Kidney (tissue), 14 donors: ENCODE results near the gene NT5DC2. TPM values are rescaled to one million over a fixed set of nuclear protein-coding genes. Genes with fewer than 3 reads are reported as not detected.

Experiments used
- DNase-seq, 5 donors: peaks; one replicate each; pipeline ENCODE4 v3.0.0-alpha.2; 2013 to 2020
- FAIRE-seq: peaks from 2 replicates; lab custom pipeline; 2012; peaks lifted over from hg19 to GRCh38; lab: Jason Lieb, UNC
- H3K27ac ChIP-seq, 2 donors: one replicate each; pipeline ENCODE4 v1.7.0; 2013; ENCODE audit warnings: low read depth in 2 of 2, low read length in 2 of 2, inconsistent platforms in 1 of 2
- H3K27me3 ChIP-seq: one replicate; pipeline ENCODE4 v1.7.1; 2013; ENCODE audit warnings: low read length, inconsistent platforms; ENCODE audit not compliant: control insufficient read depth, insufficient read depth
- H3K36me3 ChIP-seq, 3 donors: one replicate each; pipeline versions ENCODE4 v1.7.0 to v1.7.1; 2013; ENCODE audit warnings: low read length in 3 of 3, control low read depth in 1 of 3, inconsistent platforms in 1 of 3; ENCODE audit not compliant: insufficient read depth in 3 of 3, control insufficient read depth in 2 of 3
- H3K4me1 ChIP-seq, 3 donors: one replicate each; pipeline versions ENCODE4 v1.7.0 to v1.7.1; 2013; ENCODE audit warnings: low read length in 3 of 3, inconsistent platforms in 1 of 3, low read depth in 1 of 3; ENCODE audit not compliant: control insufficient read depth in 2 of 3, insufficient read depth in 2 of 3
- H3K4me3 ChIP-seq, 3 donors: one replicate each; pipeline versions ENCODE4 v1.7.0 to v1.8.1; 2013; ENCODE audit warnings: low read length in 3 of 3, control low read depth in 1 of 3, inconsistent platforms in 1 of 3
- H3K9ac ChIP-seq, 3 donors: one replicate each; pipeline versions ENCODE4 v1.7.0 to v1.7.1; 2013; ENCODE audit warnings: low read length in 3 of 3, control low read depth in 1 of 3, inconsistent platforms in 1 of 3
- H3K9me3 ChIP-seq, 3 donors: one replicate each; pipeline versions ENCODE4 v1.7.0 to v1.7.1; 2013; ENCODE audit warnings: low read length in 3 of 3, control low read depth in 1 of 3, inconsistent platforms in 1 of 3; ENCODE audit not compliant: control insufficient read depth in 2 of 3, insufficient read depth in 1 of 3
- CTCF ChIP-seq: IDR thresholded peaks from 3 replicates; pipeline ENCODE4 v1.5.1; 2012; ENCODE audit warnings: mild to moderate bottlenecking, moderate library complexity, borderline replicate concordance; ENCODE audit not compliant: insufficient read depth; ENCODE audit errors: extremely low read depth
- intact Hi-C: fragments of 100-400 bp; cut with DNase I; formaldehyde crosslinking; loops from one replicate; pipeline ENCODE4 v1.11.1; 2022
- polyA plus RNA-seq: library from polyadenylated mRNA; stranded (reverse); fragments of 350-450 nt; fragmentation: Illumina TruSeq; extraction: RNeasy Lipid Tissue Mini Kit (QIAGEN cat#74804); gene quantifications from one replicate; pipeline ENCODE4 v1.2.3, GENCODE V29; 2014; ENCODE audit warnings: low read depth, low replicate concordance; ENCODE audit not compliant: insufficient read depth
- total RNA-seq: library from RNA; stranded (reverse); fragmentation: NEBNext Ultra II Directional; extraction: Animal tissue kit (Norgen Biotek cat#: 25700); gene quantifications from one replicate; pipeline ENCODE4 v1.2.1, GENCODE V29; 2021
- donor health status: control.
- donor health status: control.
- donor health status: control.
- donor health status: control.
- donor health status: control.
- donor health status: DM: yes; HTN: yes; CAD: no.
- donor health status: Normal renal cell carcinoma (clear cell type).

The NT5DC2 gene
- total and polyA plus RNA-seq, 2 donors from 2014 or later = 47.3 to 75.7 TPM

DNA sequence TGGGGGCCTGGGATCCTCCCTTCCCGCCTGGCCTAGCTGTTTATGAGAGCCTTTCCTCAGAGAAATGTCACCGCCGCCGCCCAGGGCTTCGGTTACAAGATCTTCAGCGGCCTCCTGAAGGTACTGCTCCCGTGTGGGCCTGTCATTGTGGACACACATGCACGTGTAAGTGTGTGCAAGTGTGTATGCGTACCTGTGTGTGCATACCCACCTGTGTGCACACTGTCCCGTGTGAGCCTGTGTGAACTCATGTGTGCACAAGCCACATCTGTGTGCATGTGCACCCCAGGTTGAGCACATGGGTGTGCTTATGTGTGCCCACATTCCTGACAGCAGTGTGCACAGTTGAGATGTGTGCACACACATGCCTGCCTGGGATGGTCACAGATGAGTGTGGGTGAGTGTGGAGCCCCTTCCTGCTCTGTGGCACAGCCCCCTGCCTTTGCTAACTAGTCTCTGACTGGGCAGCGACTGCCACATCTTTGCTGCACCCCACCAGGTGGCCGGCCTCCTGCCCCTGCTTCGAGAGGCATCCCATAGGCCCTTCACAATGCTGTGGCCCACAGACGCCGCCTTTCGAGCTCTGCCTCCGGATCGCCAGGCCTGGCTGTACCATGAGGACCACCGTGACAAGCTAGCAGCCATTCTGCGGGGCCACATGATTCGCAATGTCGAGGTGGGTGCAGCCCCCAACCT, 14.1 kb downstream of the NT5DC2 start:
- Histone ChIP-seq H3K36me3 (no peaks in the 10 kb centered on the region), H3K9me3 (no peaks in the 10 kb centered on the region), H3K27me3 (no peaks in the 10 kb centered on the region), H3K27ac (no peak overlapping the region), H3K4me3 (no peak overlapping the region), H3K9ac (no peak overlapping the region), H3K4me1 (peaks cover 0 to 8% (median 0%) of the 10 kb centered on the region in 3 donors)
- FAIRE-seq (no peak), DNase-seq (peak in 1 of 5 donors; percentile 27)
- TF ChIP-seq CTCF = no peak
- intact Hi-C loops = no loop called here

- no peak for TF ChIP-seq CTCF
- H3K4me1 ChIP-seq = peaks cover 0 to 3% (median 0%) of the 10 kb centered on the region in 3 donors
- no peak overlapping the region for H3K9ac ChIP-seq
- no peak for FAIRE-seq
- H3K27ac ChIP-seq = no peak overlapping the region
- no peaks in the 10 kb centered on the region for H3K36me3 ChIP-seq
- peak in 4 of 5 donors; percentile 24 to 84 (median 38) for DNase-seq
- H3K27me3 ChIP-seq = no peaks in the 10 kb centered on the region
- intact Hi-C loops = no loop called here
- H3K9me3 ChIP-seq = no peaks in the 10 kb centered on the region
- H3K4me3 ChIP-seq = no peak overlapping the region
These were observed 14.8 kb downstream of the NT5DC2 start for GRCh38 chr3:52518723-52519444.

DNA sequence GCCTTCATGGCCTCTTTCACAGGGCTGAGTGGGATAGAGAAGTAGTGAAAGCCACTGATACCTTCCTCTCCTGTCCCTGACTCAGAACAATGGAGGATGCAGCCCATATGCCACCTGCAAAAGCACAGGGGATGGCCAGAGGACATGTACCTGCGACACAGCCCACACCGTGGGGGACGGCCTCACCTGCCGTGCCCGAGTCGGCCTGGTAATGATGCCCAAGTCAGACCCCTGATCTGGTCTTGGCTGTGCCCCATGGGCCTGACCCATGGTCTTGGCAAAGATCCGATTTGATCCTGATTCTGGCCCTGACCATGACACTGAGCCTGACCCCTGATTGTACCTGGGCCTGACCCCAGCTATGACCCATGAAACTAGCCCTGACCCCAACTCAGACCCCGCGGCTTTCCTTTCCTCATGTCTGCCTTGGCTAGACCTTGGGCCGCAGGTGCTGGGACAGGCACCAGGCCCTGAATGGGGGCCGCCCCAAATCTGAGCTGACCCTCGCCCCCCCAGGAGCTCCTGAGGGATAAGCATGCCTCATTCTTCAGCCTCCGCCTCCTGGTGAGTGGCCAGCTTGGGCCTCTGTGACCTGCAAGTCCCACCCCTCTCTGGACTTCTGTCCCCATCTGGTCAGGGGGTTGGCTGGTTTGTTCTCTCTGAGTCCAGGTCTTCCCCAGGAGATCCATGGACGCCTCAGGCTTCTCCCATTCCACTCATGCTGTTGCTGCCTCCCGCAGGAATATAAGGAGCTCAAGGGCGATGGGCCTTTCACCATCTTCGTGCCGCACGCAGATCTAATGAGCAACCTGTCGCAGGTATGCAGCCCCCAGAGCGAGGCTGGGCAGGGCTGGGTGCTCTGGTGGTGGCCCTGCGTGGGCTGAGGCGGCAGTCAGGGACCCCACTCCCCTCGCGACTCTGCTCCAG, 15.6 kb downstream of the NT5DC2 start:
- Histone ChIP-seq H3K27me3 (no peaks in the 10 kb centered on the region), H3K4me1 (peaks cover 0 to 3% (median 0%) of the 10 kb centered on the region in 3 donors), H3K4me3 (no peak overlapping the region), H3K9me3 (no peaks in the 10 kb centered on the region), H3K36me3 (no peaks in the 10 kb centered on the region), H3K9ac (no peak overlapping the region), H3K27ac (no peak overlapping the region)
- intact Hi-C loops = no loop called here
- DNase-seq = no peak
- FAIRE-seq = no peak
- no peak for TF ChIP-seq CTCF
